H1 (cell line): ENCODE data around the gene ANGPTL8. TPM values are rescaled to one million over a fixed set of nuclear protein-coding genes. Genes with fewer than 3 reads are reported as not detected.

Experiments
- CTCF ChIA-PET: fragments of 300-600 bp; sonication (Branson Sonifier 250); formaldehyde crosslinking; loops from one replicate; lab custom pipeline; 2021; ENCODE audit not compliant: partially characterized antibody; lab: Charles Lee
- POLR2A ChIA-PET: fragments of 300-600 bp; sonication (Branson Sonifier 250); formaldehyde crosslinking; loops from one replicate; lab custom pipeline; 2021; ENCODE audit warnings: inconsistent platforms; ENCODE audit not compliant: partially characterized antibody; lab: Charles Lee
- DNase-seq, 2 experiments: peaks; one replicate each; pipeline versions ENCODE4 v3.0.0 to v3.0.0-alpha.2; 2010 to 2022; ENCODE audit warnings: low spot score in 2 of 2, low read depth in 1 of 2, mixed read lengths in 1 of 2
- FAIRE-seq: peaks from 2 replicates; lab custom pipeline; 2011; peaks lifted over from hg19 to GRCh38; lab: Jason Lieb, UNC
- H2AFZ ChIP-seq: 2 replicates; pipeline ENCODE4 v1.8.1; 2012; ENCODE audit warnings: low read length, inconsistent platforms
- H2AK5ac ChIP-seq: 2 replicates; pipeline ENCODE4 v1.6.1; 2013; ENCODE audit warnings: low read depth, low read length
- H2BK120ac ChIP-seq: replicated peaks from 2 replicates; pipeline ENCODE3; 2013; ENCODE audit warnings: low read depth, low read length, inconsistent platforms
- H2BK12ac ChIP-seq: 2 replicates; pipeline ENCODE4 v1.6.1; 2013; ENCODE audit warnings: low read depth, low read length
- H2BK15ac ChIP-seq: 2 replicates; pipeline ENCODE4 v1.6.1; 2013; ENCODE audit warnings: low read length
- H2BK20ac ChIP-seq: 2 replicates; pipeline ENCODE4 v1.6.1; 2013; ENCODE audit warnings: low read length
- H2BK5ac ChIP-seq: 2 replicates; pipeline ENCODE4 v1.6.1; 2013; ENCODE audit warnings: low read depth, low read length
- H3K14ac ChIP-seq: 2 replicates; pipeline ENCODE4 v1.6.1; 2013; ENCODE audit warnings: inconsistent platforms; ENCODE audit not compliant: insufficient read length
- H3K18ac ChIP-seq: 2 replicates; pipeline ENCODE4 v1.6.1; 2013; ENCODE audit warnings: low read length; ENCODE audit errors: extremely low read depth
- H3K23ac ChIP-seq: 2 replicates; pipeline ENCODE4 v1.6.1; 2013; ENCODE audit warnings: inconsistent platforms; ENCODE audit not compliant: insufficient read length
- H3K23me2 ChIP-seq: 2 replicates; pipeline ENCODE4 v1.6.1; 2013; ENCODE audit warnings: low read depth, low read length
- H3K27ac ChIP-seq: 2 replicates; pipeline ENCODE4 v1.6.1; 2011; ENCODE audit warnings: low read depth, low read length, inconsistent platforms
- H3K27me3 ChIP-seq, 4 experiments: replicated peaks in 1 of 4; 1 replicate in 1 of 4; 2 replicates in 3 of 4; pipeline versions ENCODE4 v1.6.1 to v1.8.1; 2011 to 2013; ENCODE audit warnings: low read length in 3 of 4, mild to moderate bottlenecking in 3 of 4, inconsistent platforms in 2 of 4, mixed read lengths in 2 of 4, moderate library complexity in 1 of 4; ENCODE audit not compliant: control insufficient read depth in 3 of 4, insufficient read depth in 3 of 4; ENCODE audit errors: extremely low read depth in 1 of 4
- H3K36me3 ChIP-seq, 4 experiments: 2 replicates each; pipeline versions ENCODE4 v1.6.1 to v1.8.1; 2011 to 2013; ENCODE audit warnings: mild to moderate bottlenecking in 4 of 4, low read length in 3 of 4, moderate library complexity in 2 of 4, control low read depth in 1 of 4, inconsistent platforms in 1 of 4; ENCODE audit not compliant: insufficient read depth in 4 of 4, control insufficient read depth in 2 of 4
- H3K4ac ChIP-seq: replicated peaks from 2 replicates; pipeline ENCODE3; 2013; ENCODE audit warnings: low read length, low read depth, mixed read lengths, inconsistent platforms; ENCODE audit not compliant: insufficient read length
- H3K4me1 ChIP-seq, 4 experiments: replicated peaks in 1 of 4; 1 replicate in 1 of 4; 2 replicates in 3 of 4; pipeline versions ENCODE4 v1.6.1 to v1.8.1; 2011 to 2013; ENCODE audit warnings: low read length in 3 of 4, inconsistent platforms in 2 of 4, mixed read lengths in 1 of 4; ENCODE audit not compliant: insufficient read depth in 4 of 4, control insufficient read depth in 3 of 4
- H3K4me2 ChIP-seq, 2 experiments: 2 replicates each; pipeline versions ENCODE4 v1.6.1 to v1.8.1; 2011 to 2013; ENCODE audit warnings: low read depth in 2 of 2, low read length in 2 of 2, control low read depth in 1 of 2, inconsistent platforms in 1 of 2, mild to moderate bottlenecking in 1 of 2; ENCODE audit not compliant: insufficient read depth in 1 of 2
- H3K4me3 ChIP-seq, 4 experiments: fragments of 200-600, 300-600 bp in 1 of 4; sonication (generic), shearing (Covaris generic), sonication (Bioruptor Twin) in 1 of 4; 2 replicates each; pipeline versions ENCODE4 v1.5.1 to v1.8.1; 2011 to 2016; ENCODE audit warnings: low read length in 4 of 4, low read depth in 3 of 4, control low read depth in 2 of 4, inconsistent platforms in 2 of 4, mild to moderate bottlenecking in 2 of 4, mixed read lengths in 1 of 4, moderate library complexity in 1 of 4; ENCODE audit not compliant: insufficient read depth in 2 of 4; ENCODE audit errors: extremely low read depth in 1 of 4
- H3K56ac ChIP-seq: replicated peaks from 2 replicates; pipeline ENCODE3; 2013; ENCODE audit warnings: low read depth, mild to moderate bottlenecking, mixed read lengths, low read length, inconsistent platforms; ENCODE audit not compliant: insufficient read length
- H3K79me1 ChIP-seq: 2 replicates; pipeline ENCODE4 v1.6.1; 2013; ENCODE audit warnings: low read depth, low read length, control low read depth
- H3K79me2 ChIP-seq, 2 experiments: 2 replicates each; pipeline versions ENCODE4 v1.6.1 to v1.8.1; 2012 to 2013; ENCODE audit warnings: low read length in 2 of 2, mild to moderate bottlenecking in 2 of 2, inconsistent platforms in 1 of 2; ENCODE audit not compliant: insufficient read depth in 2 of 2, control insufficient read depth in 1 of 2
- H3K9ac ChIP-seq, 4 experiments: replicated peaks in 1 of 4; 1 replicate in 1 of 4; 2 replicates in 3 of 4; pipeline versions ENCODE4 v1.6.1 to v1.8.1; 2011 to 2013; ENCODE audit warnings: low read depth in 3 of 4, low read length in 3 of 4, control low read depth in 2 of 4, mild to moderate bottlenecking in 2 of 4, moderate library complexity in 2 of 4, inconsistent platforms in 1 of 4; ENCODE audit errors: extremely low read depth in 1 of 4
- H3K9me3 ChIP-seq, 2 experiments: 2 replicates each; pipeline versions ENCODE4 v1.6.1 to v1.8.1; 2012 to 2013; ENCODE audit warnings: mild to moderate bottlenecking in 2 of 2, moderate library complexity in 2 of 2, control low read depth in 1 of 2, inconsistent platforms in 1 of 2, low read depth in 1 of 2, low read length in 1 of 2, mixed read lengths in 1 of 2; ENCODE audit not compliant: insufficient read depth in 2 of 2
- H4K20me1 ChIP-seq, 2 experiments: replicated peaks in 1 of 2; 2 replicates each; pipeline versions ENCODE3 to v1.8.1; 2011 to 2013; ENCODE audit warnings: inconsistent platforms in 2 of 2, low read length in 2 of 2, mild to moderate bottlenecking in 1 of 2; ENCODE audit not compliant: insufficient read depth in 2 of 2, control insufficient read depth in 1 of 2
- H4K5ac ChIP-seq: 2 replicates; pipeline ENCODE4 v1.6.1; 2013; ENCODE audit warnings: low read length, low read depth, mixed read lengths, inconsistent platforms; ENCODE audit not compliant: insufficient read length
- H4K8ac ChIP-seq: 2 replicates; pipeline ENCODE4 v1.8.0; 2013; ENCODE audit warnings: mild to moderate bottlenecking, moderate library complexity, low read length, inconsistent platforms; ENCODE audit not compliant: insufficient read depth; ENCODE audit errors: extremely low read depth
- H4K91ac ChIP-seq: replicated peaks from 2 replicates; pipeline ENCODE3; 2013; ENCODE audit warnings: low read length, mixed read lengths, inconsistent platforms; ENCODE audit not compliant: insufficient read length
- POLR2AphosphoS5 ChIP-seq: IDR thresholded peaks from 2 replicates; pipeline ENCODE4 v1.6.1; 2011; ENCODE audit warnings: low read depth, low read length
- RFX5 ChIP-seq: IDR thresholded peaks from 2 replicates; pipeline ENCODE4 v1.6.1; 2011; ENCODE audit warnings: low read depth, low read length, improper control_type of control experiment, borderline replicate concordance
- SAP30 ChIP-seq: fragments of 300-600 bp; sonication (generic); IDR thresholded peaks from 2 replicates; pipeline ENCODE4 v1.7.1; 2012; ENCODE audit warnings: low read length, moderate library complexity, mild to moderate bottlenecking, inconsistent platforms; ENCODE audit not compliant: insufficient read depth, insufficient replicate concordance
- SIX5 ChIP-seq: IDR thresholded peaks from 2 replicates; pipeline ENCODE4 v1.6.1; 2011; ENCODE audit warnings: mild to moderate bottlenecking, low read depth, low read length
- SP2 ChIP-seq: IDR thresholded peaks from 2 replicates; pipeline ENCODE4 v1.6.1; 2012; ENCODE audit warnings: mild to moderate bottlenecking, low read length, inconsistent platforms
- WGBS, 2 experiments: shearing (Covaris generic) in 1 of 2; methylation state at CpG; one replicate each; pipeline versions ENCODE4 v1.1.6 to v1.1.7; 2013 to 2015; ENCODE audit warnings: low lambda C conversion rate in 2 of 2, mixed read lengths in 2 of 2, inconsistent platforms in 1 of 2, low coverage in 1 of 2, missing lambda C conversion rate in 1 of 2; ENCODE audit not compliant: insufficient replicate concordance in 2 of 2, insufficient coverage in 1 of 2, insufficient read length in 1 of 2; ENCODE audit errors: extremely low coverage in 1 of 2, missing lambda C conversion rate in 1 of 2; 5-methylcytosine and 5-hydroxymethylcytosine counted together
- polyA plus RNA-seq, 7 experiments: library from polyadenylated mRNA; depleted of rRNA in 3 of 7; stranded (reverse) in 5 of 7; unstranded in 2 of 7; fragments of >200 nt in 5 of 7; fragments of 200-250 nt in 2 of 7; gene quantifications; 1 replicate in 5 of 7; 2 replicates in 1 of 7; 4 replicates in 1 of 7; pipeline versions ENCODE4 v1.2.1 to v1.2.3, GENCODE V29; 2011 to 2013; ENCODE audit warnings: missing spikeins in 2 of 7, mixed read lengths in 2 of 7
- total RNA-seq: library from RNA; stranded (reverse); fragmentation: NEBNext Ultra II Directional; extraction: Animal tissue kit (Norgen Biotek cat#: 25700); gene quantifications from 2 replicates; pipeline ENCODE4 v1.2.1, GENCODE V29; 2021

Gene ANGPTL8
- total and polyA plus RNA-seq, 2 of the 8 experiments (the other 6 are each of a cell fraction or from before 2014, with no cell fraction given) = not detected

DNA sequence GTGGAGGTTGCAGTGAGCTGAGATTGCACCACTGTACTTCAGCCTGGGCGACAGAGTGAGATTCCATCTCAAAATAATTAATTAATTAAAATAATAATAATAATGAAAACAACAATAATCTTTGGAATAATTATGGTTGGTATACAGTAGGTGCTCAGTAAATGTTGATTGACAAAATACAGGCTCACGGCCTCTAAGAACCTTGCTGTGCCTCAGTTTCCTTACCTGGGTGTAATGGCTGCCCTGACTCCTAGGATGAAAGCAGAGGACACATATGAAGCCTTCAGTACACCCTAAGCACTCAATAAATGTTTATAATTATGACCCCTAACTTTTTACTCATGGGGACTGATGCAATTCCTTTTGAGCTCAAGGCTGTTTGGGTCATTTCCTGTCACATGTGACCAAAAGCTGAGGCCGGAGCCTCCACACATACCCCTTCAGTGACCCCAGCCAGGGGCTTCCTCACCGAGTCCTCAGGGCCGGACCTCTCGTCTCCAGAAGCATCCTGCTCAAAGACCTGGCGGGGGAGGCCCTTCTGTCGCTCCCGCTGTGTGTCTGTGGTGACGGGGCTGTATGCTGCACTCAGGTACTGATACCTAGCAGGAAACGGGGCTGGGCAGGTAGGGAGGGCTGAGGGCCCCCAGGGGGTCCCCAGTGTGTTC is 12.4 kb downstream of the ANGPTL8 start:
- no peak overlapping the region for H2AK5ac ChIP-seq
- no peak overlapping the region for H2BK20ac ChIP-seq
- CTCF ChIA-PET = interaction anchor here (1.0 to 1.3 kb wide), 3 partner anchors 8 to 131 kb away, joined by 3 read pairs; no protein-coding TSS in a partner anchor
- 91% methylated on average over 11 of the region's 11 CpGs; no CpG with 5 or more reads in 1 of the 2 experiments for WGBS, 2 experiments
- H3K18ac ChIP-seq = no peak overlapping the region
- no peak overlapping the region for H4K91ac ChIP-seq
- no peak overlapping the region for H2BK12ac ChIP-seq
- no peak overlapping the region for H3K14ac ChIP-seq
- peaks cover 0 to 5% (median 0%) of the 10 kb centered on the region in 4 experiments; a peak in 3 of 7 replicates for H3K4me1 ChIP-seq
- FAIRE-seq (no peak), DNase-seq (no peak)
- no peak overlapping the region for H2AFZ ChIP-seq
- no peaks in the 10 kb centered on the region for H3K79me1 ChIP-seq
- H4K20me1 ChIP-seq = peaks cover 0 to 6% of the 10 kb centered on the region in 2 experiments
- POLR2A ChIA-PET = interaction anchor here (0.6 to 1.1 kb wide), 2 partner anchors 10 to 126 kb away, joined by 3 read pairs; no protein-coding TSS in a partner anchor
- H3K36me3 ChIP-seq = peaks cover 4 to 20% (median 13%) of the 10 kb centered on the region in 4 experiments; a peak in 6 of 8 replicates
- no peak overlapping the region for H2BK5ac ChIP-seq
- no peaks in the 10 kb centered on the region for H3K9me3 ChIP-seq
- H3K9ac ChIP-seq = no peak overlapping the region
- no peak overlapping the region for H2BK15ac ChIP-seq
- no peak overlapping the region for H3K4me3 ChIP-seq
- no peak overlapping the region for H3K23ac ChIP-seq
- no peak for TF ChIP-seq SP2
- TF ChIP-seq SAP30 = no peak
- no peak for TF ChIP-seq RFX5
- no peak for TF ChIP-seq POLR2AphosphoS5
- TF ChIP-seq SIX5 = no peak
- H4K8ac ChIP-seq = no peak overlapping the region
- no peak overlapping the region for H3K4ac ChIP-seq
- no peak overlapping the region for H3K27ac ChIP-seq
- no peak overlapping the region for H4K5ac ChIP-seq
- H2BK120ac ChIP-seq = no peak overlapping the region
- H3K56ac ChIP-seq = no peak overlapping the region
- H3K4me2 ChIP-seq = no peak overlapping the region
- H3K79me2 ChIP-seq = no peaks in the 10 kb centered on the region
- no peaks in the 10 kb centered on the region for H3K23me2 ChIP-seq
- H3K27me3 ChIP-seq = no peaks in the 10 kb centered on the region
